Muscle of arm (tissue), 12 donors: ENCODE data around the gene WWC2. TPM values are rescaled to one million over a fixed set of nuclear protein-coding genes. Genes with fewer than 3 reads are reported as not detected.
"Not testable (repeated sequence)": the region's sequence is repeated elsewhere in the genome, so short reads cannot be mapped to it uniquely, and the experiment has no call there.

Experiments used
- DNase-seq: peaks from one replicate; pipeline ENCODE4 v3.0.0-alpha.2; 2013
- polyA plus RNA-seq, 12 donors: library from polyadenylated mRNA; unstranded; fragments of 120-200 nt; gene quantifications; one replicate each; pipeline ENCODE4 v1.2.1, GENCODE V29; 2013; ENCODE audit not compliant: insufficient read length in 12 of 12

The WWC2 gene
- polyA plus RNA-seq, 12 donors, result 17.4 to 36.9 (median 21.4) TPM; not detected in 1

DNA sequence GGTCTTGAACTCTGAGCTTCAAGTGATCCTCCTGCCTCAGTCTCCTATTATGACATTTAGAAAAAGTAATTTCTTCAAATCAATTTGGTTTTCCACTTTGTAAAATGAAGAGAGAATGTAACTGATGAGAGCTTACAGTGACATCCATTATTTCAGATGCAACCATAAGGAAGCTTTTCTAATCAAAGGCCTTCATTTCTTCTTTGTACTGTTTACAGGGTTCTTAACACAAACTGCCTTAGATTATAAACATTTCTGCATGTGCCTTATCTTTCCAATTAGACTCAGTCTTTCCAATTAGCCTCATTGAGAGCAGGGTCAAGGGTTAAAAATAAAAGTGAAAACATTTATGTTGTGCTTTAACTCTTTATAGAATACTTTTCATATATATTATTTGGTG lies 71.8 kb downstream of the WWC2 start:
- DNase-seq, result no peak

DNA sequence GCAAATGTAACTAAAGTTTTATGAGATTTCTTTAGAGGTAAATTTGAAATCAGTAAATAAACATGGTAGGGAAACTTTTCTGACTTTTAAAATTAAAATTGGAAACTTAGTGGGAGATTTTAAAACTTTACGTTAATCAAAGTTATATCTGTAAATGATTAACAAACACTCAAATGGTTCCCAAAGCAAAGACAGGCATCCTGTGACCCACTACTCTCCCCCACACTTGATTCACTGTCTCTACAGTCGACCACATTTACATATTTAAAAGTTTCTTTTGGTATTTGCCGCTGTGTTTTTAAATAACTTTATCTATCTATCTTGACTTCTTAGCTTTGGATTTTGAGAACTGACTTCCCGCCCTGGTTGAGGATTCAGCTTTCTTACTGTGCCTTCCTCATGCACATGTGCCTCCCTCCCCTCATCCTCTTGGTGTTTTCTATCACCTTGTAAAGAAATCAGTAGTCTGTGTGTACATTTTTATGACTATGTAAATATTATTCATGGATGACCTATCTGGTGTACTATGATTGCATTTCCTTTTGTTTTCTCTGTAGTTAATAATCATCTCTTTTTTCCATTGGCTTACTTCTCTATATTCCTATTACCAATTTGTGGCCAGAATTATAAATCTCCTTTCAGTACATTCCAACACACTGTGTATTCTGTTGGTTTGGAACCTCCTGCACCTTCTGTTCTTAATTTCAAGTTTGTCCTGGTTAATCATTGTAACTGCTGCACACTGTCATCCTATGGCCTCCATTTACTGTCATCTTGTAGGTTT lies 72.6 kb downstream of the WWC2 start:
- DNase-seq, result no peak

DNA sequence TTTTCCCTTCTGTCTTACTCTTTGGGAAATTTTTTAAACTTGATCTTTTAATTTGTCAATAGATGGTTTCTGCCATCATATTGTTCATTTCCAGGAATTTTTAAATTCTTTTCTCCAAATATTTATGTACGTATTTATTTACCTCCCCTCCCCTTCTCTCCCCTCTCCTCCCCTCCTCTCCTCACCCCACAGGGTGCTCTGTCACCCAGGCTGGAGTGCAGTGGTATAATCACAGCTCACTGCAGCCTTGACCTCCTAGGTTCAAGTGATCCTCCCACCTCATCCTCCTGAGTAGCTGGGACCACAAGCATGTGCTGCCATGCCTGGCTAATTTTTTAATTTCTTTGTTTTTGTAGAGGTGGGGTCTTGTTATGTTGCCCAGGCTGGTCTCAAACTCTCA lies 73.8 kb downstream of the WWC2 start:
- no peak for DNase-seq

DNA sequence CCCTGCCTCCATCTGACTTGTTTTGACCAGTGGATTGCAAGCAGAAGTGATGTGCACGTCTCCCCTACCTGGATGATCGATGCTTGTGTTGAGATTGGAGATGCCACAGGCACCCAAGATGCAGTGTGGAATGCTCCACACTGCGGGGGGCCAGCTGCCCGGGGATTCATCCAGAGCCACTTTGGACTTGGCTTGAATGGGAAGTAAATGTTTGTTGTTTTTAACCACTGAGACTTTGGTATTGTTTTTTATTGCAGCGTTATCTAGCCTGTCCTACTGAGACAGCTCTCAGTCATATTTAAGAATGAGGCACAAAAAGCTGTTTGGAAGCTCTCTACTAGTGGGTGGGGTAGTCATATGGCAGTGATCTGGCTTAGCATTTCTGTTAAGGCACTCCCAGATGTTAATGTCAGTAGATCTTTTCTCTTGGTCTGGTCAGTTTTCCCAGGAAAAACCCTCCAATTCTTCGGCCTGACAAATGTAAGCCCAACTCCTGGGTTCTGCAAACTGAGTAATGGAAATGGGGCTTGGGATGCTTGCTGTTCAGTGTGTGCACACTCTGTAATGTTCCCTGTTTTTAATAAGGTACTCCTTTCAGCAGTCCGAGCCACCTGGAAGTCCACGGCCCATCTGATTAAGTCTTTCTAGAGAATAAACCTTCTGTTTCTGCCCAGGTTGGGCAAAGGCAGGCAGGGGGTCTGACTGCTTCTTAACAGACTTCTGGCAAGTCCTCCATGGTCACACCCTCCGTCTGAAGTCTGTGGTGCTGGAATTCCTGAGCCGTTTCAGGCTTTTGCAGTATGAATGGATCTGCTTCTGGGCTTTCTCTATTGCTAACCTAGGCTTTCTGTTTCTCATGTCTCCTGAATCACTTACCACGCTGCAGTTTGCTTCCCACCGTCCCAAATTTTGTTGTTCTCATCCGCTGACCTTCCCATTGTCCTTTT lies 74.8 kb downstream of the WWC2 start:
- no peak for DNase-seq

DNA sequence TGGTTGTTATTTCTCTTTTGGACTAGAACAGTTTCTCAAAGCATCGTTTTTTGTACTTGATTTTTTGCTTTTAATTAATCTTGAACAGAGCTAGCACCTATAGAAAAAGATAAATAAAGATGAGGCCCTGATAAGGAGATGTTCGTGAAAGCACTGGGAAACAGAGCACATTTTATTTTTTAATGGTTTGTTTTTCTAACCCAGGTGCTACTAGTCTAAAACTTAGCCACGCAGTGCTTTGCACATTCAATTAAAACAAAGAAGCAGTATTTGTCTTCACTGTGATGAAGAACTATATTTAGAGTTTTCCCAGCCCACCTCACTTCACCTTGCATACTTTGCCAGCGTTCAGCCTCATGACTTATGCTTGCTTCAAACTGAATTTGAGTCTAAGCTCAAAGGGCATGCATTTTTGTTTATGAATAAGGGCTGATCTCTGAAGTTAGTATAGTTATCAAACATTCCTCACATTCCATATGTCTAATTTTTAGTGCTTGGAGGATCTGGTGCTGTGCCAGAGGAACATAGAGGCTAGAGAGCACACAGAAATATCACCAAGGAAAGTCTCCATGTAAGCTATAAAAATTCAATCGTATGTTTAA lies 76.7 kb downstream of the WWC2 start:
- no peak for DNase-seq

DNA sequence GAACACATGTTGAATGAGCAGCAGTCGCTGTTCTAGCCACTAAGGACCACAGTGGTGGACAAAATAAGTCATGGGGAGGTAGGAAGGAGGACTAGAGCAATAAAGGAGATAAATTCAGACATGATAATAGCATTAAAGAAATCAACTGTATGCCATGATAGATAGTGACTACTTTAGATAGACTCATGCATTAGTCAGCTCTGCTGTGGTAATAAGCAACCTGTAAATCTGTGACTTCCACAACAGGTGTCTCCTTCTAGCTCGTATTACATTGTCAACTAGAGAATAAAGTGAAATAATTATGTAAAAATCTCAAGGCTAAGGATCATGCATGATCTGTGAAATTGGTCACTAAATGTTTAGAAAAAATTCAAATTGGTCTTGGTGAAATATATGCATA lies 77.9 kb downstream of the WWC2 start:
- no peak for DNase-seq

DNA sequence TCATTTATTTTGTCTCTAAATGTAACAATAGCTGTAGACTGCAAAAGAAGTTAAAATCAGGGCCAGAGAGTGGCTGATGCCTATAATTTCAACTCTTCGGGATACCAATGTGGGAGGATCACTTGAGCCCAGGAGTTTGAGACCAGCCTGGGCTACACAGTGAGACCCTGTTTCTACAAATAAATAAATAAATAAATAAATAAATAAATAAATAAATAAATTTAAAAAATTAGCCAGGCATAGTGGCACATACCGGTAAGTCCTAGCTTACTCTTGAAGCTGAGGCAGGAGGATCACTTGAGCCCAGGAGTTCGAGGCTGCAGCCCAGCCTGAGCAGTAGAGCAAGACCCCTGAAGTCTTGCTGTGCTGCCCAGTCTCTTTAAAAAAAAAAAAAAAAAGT lies 79.1 kb downstream of the WWC2 start:
- DNase-seq, result no peak

DNA sequence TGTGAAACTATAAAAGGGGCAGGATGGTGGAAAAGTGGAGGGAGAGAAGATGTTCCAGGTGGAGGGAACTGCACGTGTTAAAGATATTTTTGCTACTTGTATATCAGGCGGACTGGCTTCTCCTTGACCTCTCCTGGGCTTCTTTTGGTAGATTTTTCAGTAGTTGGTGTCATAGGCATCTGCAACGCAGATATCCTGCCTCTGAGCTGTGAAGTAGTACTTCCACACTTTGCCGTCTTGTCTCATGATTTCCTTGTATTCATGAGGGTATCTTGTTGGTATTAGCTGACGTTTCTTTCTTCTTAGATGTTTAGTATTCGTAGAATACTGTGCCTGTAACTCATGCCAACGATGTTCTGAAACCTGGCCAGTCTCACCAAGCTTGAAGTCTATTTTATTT lies 81.0 kb downstream of the WWC2 start:
- DNase-seq, result no peak

DNA sequence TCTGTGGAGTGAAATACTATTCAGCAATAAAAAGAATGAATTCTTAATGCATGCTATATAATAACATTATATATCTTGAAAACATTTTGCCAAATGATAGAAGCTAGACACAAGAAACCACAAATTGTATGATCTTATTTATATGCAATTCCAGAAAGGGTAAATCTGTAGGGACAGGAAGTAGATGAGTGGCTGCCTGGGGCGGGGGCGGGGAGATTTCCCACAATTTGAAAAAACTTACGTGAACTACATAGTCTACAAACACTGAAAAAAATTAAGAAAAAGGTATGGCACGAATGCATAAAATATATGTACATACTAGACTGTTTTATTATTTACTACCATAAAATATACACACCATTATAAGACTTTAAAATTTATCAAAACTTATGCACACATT lies 81.6 kb downstream of the WWC2 start:
- DNase-seq, result no peak

DNA sequence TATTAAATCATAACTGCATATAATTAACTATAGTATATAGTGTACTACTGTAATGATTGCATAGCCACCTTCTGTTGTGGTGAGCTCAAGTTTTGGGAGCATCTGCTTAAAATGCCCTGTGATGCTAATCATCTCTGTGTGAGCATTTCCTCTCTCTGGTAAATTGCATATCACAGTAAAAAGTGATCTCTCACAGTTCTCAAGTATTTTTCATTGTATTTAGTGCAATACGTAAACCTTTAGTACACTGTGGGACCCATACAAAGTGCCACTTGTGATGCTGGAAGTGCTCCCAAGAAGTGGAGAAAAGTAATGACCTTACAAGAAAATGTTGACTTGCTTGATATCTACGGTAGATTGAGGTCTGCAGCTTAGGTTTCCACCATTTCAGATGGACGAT lies 82.0 kb downstream of the WWC2 start:
- no peak for DNase-seq

DNA sequence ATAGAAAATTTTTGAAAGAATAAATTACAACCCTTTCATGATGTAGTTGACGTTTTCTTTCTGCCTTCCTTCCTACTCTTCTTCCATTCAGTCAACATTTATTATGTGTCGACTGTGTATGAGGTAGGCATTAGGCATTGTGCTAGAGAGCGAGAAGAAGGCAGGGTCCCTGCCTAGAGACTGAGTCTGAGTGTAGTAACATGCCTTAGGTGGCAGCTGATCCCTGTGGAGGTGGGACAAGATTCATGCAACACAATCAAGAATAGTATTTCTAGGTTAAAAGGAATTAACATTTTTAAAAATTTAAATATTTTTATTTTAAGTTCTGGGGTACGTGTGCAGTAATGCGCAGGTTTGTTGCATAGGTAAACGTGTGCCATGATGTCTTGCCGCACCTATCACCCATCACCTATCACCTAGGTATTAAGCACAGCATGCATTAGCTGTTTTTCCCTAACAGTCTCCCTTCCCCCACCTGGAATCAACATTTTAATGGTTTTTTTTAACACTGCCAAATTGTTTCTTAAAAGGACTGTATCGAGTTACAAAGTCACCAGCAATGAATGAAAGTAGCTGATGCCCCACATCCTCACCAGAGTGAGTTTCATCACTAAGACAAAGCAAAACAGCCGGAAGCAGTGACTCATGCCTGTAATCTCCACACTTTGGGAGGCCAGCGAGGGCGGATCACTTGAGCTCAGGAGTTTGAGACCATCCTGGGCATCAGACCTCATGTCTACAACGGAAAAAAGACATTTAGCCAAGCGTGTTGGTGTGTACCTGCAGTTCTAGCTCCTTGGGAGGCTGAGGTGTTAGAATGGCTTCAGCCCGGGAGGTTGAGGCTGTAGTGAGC lies 84.0 kb downstream of the WWC2 start:
- DNase-seq, result no peak

DNA sequence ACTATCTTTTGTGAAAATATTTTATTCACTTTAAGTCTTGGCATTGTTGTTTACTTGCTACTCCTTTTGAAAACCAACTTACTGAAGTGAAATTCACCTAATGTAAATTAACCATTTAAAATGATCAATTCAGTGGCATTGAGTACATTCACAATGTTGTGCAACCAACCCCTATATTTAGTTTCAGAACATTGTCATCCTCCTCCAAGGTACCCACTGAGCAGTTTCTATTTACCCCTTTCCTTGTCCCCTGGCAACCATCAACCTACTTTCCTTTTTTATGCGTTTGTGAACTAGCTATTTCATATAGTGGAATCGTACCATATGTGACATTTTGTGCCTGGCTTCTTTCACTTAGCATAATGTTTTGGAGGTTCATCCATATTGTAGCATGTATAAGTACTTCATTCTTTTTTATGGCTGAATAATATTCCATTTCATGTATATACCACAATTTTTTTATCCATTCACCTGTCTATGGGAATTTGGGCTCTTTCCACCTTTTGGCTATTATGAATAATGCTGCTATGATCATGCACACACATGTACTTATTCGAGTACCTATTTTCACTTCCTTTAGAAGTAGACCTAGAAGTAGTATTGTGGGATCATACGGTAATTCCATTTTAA lies 85.0 kb downstream of the WWC2 start:
- no peak for DNase-seq

DNA sequence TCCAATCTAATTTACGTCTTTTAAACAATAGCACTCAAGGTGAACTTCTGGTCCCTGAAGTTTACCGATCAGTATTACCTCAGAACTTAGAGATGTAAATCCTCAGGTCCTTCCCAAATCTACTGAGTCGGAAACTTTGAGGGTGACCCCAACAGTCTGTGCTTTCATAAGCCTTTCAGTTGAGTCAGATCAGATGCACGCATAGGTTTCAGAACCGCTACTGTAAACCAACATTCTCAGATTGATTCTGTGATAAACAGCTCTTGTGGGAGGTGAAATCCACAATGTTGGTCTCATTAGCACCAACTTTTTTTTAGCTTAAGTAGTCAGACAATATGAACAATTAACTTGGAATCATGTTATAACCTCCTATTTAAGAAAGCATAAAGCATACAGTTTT lies 86.0 kb downstream of the WWC2 start:
- no peak for DNase-seq

DNA sequence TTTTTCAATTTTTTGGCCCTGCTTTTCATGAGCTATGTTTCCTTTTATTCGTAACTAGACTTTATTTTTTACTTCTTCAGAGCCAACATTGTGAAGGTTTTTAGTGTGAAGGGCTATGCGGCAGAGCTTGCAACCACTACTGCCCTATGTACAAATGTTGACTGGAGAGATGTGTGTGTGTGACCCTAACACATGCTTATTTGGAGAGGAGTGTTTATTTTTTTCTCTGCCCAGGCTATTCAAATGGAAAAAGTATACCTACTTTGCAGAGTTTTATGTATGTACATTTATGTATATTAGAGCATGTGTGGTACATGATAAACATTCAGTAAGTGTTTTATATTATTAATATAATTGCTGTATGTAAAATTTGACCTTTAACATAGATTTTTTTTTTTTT lies 86.5 kb downstream of the WWC2 start:
- no peak for DNase-seq

DNA sequence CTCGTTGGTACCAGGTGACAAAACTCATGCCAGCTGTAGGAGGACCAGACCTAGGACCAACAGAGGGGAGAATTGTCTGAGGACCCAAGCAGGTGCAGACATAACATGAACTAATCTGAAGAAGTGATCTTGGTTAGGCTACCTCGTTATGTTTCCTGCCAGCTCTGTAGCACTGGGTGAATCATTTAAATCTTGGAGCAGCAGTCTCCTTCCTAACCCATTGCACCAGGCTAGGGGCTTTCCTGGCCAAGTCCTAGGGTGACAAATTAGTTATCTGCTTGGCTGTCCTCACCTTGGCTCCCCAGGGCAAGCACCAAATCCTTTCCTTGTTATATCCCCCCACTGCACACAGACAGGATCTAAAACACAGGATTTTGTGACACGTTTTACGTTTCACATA lies 87.8 kb downstream of the WWC2 start:
- no peak for DNase-seq

DNA sequence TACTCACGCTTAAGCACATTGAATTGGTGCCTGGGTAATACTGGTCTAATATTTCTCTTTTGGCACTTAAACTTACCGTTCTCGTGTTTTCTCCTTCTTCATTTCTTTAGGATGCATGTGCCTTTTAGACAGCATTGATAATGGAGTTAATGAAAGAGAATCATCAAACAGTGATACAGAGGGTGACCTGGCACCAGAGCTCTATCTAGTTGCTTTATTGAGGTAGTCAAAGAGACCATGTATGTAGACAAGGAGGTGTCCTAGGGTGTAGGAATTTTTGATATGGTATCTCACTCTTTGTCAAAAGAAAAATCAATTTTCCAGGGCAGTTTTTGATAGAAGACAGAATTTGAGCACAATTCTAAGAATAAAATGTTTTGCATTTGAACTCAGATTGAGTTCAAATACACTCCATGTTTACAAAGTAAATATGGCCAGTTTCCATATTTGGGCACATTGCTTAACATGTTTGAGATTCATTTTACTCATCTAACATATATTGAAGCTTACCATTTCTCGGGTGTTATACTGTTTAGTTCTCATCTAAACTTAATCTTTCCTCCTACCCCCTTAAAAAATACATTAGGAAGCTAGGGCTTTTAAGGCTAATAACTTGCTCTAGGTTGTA lies 92.0 kb downstream of the WWC2 start:
- no peak for DNase-seq

DNA sequence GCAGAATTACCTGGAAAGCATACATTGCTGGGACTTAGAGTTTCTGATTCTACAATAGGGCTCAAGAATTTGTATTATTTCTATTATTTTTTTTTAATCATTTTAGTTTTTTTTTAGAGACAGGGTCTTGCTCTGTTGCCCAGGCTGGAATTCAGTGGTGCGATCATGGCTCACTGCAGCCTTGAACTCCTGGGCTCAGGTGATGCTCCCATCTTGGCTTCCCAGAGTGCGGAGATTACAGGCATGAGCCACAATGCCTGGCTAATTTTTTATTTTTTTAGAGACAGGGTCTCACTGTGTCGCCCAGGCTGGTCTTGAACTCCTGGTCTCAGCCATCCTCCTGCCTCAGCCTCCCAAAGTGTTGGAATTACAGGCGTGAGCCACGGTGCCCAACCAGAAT lies 92.6 kb downstream of the WWC2 start:
- no peak for DNase-seq

DNA sequence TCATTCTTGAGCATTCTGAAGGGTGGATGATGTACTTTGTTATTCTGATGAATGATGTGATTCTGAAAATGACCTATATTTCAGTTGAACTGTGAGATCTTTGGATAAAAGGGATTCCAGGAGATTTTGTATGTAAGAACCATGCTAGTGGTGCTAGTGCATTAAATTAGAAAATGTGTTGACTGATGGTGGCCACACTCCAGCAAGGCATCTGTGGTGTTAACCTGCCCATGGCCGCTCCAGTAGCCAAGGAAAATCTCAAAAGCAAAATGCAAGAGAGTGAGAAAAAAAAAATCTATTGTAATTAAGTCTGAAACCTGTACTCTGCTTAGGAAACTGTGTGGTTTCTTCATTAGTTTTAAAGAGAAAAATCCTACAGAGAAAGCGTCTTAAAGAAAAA lies 93.5 kb downstream of the WWC2 start:
- DNase-seq, result no peak

DNA sequence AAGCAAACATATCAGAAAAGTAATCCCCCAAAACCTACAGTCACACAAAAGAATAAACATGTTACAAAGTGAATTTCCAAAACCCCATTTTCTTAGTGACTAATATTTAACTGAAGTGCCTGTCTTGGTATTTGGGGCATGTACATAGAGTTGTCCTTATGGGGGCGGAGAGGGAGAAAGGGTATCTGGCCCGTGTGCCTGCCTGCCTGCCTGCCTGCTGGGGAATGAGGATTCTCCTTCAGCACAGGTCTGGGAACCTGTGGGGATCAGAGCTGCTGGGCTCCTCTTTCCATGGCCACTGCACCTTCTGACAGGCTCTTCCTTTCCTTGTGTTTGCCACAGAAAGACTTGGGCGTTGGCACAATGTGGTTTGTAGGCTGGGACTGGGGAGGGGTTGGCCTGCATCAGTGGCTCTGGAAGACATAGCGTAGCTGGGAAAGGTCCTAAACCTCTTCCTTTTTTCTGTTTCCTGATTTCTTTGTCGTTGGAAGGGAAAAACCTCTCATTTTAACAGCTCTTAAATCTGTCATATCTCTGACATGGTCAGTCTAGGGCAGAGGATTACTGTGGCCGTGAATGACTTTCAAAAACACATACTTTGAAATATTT lies 94.8 kb downstream of the WWC2 start:
- not testable (repeated sequence) for DNase-seq

DNA sequence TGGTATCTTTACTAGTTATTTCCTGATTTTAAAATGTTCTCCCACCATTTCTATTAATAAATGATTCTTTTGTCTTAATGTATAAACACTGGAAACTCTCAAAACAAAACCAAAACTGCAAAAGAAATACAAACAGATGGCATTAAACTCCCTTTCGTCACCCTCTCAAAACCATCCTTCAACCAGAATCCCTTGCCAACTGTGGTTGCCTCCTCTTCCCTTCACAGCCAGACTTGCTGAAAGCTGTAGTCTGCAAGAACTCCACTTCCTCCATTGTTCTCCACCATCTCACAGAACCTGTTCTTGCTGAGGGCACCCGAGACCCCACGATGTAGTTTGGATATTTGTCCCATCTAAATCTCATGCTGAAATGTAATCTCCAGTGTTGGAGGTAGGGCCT lies 96.5 kb downstream of the WWC2 start:
- DNase-seq, result no peak
